ENCODE results near the gene CDH8. TPM values are rescaled to one million over a fixed set of nuclear protein-coding genes. Genes with fewer than 3 reads are reported as not detected.
"Not testable (repeated sequence)": the region's sequence is repeated elsewhere in the genome, so short reads cannot be mapped to it uniquely, and the experiment has no call there.

The CDH8 gene
- total and polyA plus RNA-seq, 5 donors from 2014 or later, result not detected

DNA sequence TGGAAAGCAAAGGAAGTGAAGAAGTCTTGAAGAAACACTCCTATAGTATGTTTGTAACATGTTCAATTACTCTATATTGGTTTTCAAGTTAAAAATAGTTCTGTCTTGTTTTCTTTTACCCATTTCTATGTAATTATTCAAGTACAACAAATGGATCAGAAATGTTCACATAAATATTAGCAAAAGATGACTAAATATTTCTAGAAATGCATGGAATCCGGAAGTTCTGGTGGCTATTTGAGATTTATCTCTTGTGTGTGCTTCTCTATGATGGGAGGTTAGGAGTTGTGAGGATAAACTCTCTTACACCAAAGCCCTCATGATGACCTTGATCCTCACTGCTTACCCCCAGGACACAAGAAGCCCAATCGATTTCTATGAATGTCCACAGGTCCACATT lies 237.5 kb downstream of the CDH8 start:
- Histone ChIP-seq H3K36me3 (ENCODE audit: control insufficient read depth, insufficient read depth, low read length) (no peaks in the 10 kb centered on the region), H3K4me1 (ENCODE audit: control insufficient read depth, insufficient read depth, low read length, poor library complexity, severe bottlenecking) (no peaks in the 10 kb centered on the region), H3K27me3 (ENCODE audit: control insufficient read depth, insufficient read depth, low read length) (no peaks in the 10 kb centered on the region), H3K9me3 (ENCODE audit: control insufficient read depth in 2 of 2, low read length in 2 of 2) (peaks cover 2 to 6% of the 10 kb centered on the region in 2 experiments), H3K4me3 (ENCODE audit: low read depth, low read length) (no peak overlapping the region), H3K27ac (ENCODE audit: insufficient read depth, low read length, poor library complexity, severe bottlenecking) (no peak overlapping the region)
- Mint-ChIP-seq H3K9me3 (peaks cover 0 to 41% (median 8%) of the 10 kb centered on the region in 7 donors), H3K27me3 (no peaks in the 10 kb centered on the region), H3K27ac (no peak overlapping the region), H3K36me3 (no peaks in the 10 kb centered on the region), H3K4me1 (no peaks in the 10 kb centered on the region), H3K4me3 (no peak overlapping the region)
- no peak for ATAC-seq (ENCODE audit: low read depth in 2 of 2)
- no peak for DNase-seq

DNA sequence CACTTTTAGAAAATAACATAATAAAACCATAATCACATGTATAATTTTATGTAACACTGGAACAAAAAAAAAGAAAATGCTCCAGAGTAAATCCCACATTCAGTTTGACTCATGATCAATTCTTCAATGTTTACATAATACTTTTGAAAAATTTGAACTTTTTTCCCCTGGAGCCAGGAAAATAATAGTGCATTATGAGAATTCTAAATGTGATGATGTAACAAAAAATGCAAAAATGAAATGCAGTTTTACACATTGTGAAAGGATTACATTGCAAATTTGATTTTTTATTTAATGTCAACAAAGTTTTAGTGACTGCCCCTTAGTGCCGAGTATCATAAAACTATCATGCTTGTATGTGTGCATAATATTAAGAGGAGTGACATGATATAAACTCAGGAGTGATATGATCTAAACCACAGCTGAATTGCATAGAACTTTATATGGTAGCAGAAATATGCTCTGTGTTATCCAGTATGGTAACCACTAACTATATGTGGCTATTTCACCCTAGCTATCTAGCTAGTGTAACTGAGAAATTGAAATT lies 238.2 kb downstream of the CDH8 start:
- H3K4me3 ChIP-seq (ENCODE audit: low read depth, low read length), result no peak overlapping the region
- no peaks in the 10 kb centered on the region for H3K27me3 Mint-ChIP-seq
- H3K9me3 Mint-ChIP-seq, result peaks cover 0 to 47% (median 12%) of the 10 kb centered on the region in 7 donors

DNA sequence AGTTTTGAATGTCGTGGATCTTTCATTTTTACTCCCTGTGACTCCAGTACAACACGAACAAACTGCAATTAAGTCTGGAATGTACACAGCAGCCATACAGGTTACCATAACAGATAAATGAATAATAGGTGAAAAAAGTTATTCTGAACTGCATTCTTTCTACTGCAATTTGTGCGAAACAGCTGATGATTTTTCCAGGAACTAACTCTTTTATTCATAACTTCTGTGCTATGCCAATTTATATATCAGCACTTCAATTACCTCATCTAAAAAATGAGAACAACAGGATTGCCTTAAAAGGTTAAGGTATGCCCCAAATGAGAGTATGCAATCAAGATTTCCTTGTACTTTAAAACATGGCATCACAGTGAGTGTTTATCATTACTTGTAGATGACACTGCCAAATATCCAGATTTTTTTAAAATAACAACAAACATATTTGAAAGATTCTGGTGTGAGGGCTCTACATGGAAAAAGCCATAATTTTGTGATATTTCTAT lies 238.9 kb downstream of the CDH8 start:
- no peaks in the 10 kb centered on the region for H3K27me3 ChIP-seq (ENCODE audit: control insufficient read depth, insufficient read depth, low read length)
- H3K36me3 ChIP-seq (ENCODE audit: control insufficient read depth, insufficient read depth, low read length), result no peaks in the 10 kb centered on the region
- H3K27me3 Mint-ChIP-seq, result no peaks in the 10 kb centered on the region
- ATAC-seq (ENCODE audit: low read depth in 2 of 2) (no peak), DNase-seq (no peak)
- peaks cover 2 to 6% of the 10 kb centered on the region in 2 experiments for H3K9me3 ChIP-seq (ENCODE audit: control insufficient read depth in 2 of 2, low read length in 2 of 2)
- no peaks in the 10 kb centered on the region for H3K36me3 Mint-ChIP-seq
- H3K4me1 Mint-ChIP-seq, result no peaks in the 10 kb centered on the region
- H3K4me3 ChIP-seq (ENCODE audit: low read depth, low read length), result no peak overlapping the region
- H3K27ac ChIP-seq (ENCODE audit: insufficient read depth, low read length, poor library complexity, severe bottlenecking), result no peak overlapping the region
- no peak overlapping the region for H3K27ac Mint-ChIP-seq
- no peaks in the 10 kb centered on the region for H3K4me1 ChIP-seq (ENCODE audit: control insufficient read depth, insufficient read depth, low read length, poor library complexity, severe bottlenecking)
- H3K9me3 Mint-ChIP-seq, result peaks cover 0 to 47% (median 13%) of the 10 kb centered on the region in 7 donors
- H3K4me3 Mint-ChIP-seq, result no peak overlapping the region

More for the DNA sequence above, 238.2 kb downstream of the CDH8 start:
- H3K27me3 ChIP-seq (ENCODE audit: control insufficient read depth, insufficient read depth, low read length), result no peaks in the 10 kb centered on the region
- no peaks in the 10 kb centered on the region for H3K4me1 ChIP-seq (ENCODE audit: control insufficient read depth, insufficient read depth, low read length, poor library complexity, severe bottlenecking)
- DNase-seq (no peak), ATAC-seq (ENCODE audit: low read depth in 2 of 2) (no peak)
- peaks cover 2 to 6% of the 10 kb centered on the region in 2 experiments for H3K9me3 ChIP-seq (ENCODE audit: control insufficient read depth in 2 of 2, low read length in 2 of 2)
- H3K27ac ChIP-seq (ENCODE audit: insufficient read depth, low read length, poor library complexity, severe bottlenecking), result no peak overlapping the region
- no peaks in the 10 kb centered on the region for H3K36me3 ChIP-seq (ENCODE audit: control insufficient read depth, insufficient read depth, low read length)
- H3K27ac Mint-ChIP-seq, result no peak overlapping the region
- no peak overlapping the region for H3K4me3 Mint-ChIP-seq
- no peaks in the 10 kb centered on the region for H3K36me3 Mint-ChIP-seq
- no peaks in the 10 kb centered on the region for H3K4me1 Mint-ChIP-seq

DNA sequence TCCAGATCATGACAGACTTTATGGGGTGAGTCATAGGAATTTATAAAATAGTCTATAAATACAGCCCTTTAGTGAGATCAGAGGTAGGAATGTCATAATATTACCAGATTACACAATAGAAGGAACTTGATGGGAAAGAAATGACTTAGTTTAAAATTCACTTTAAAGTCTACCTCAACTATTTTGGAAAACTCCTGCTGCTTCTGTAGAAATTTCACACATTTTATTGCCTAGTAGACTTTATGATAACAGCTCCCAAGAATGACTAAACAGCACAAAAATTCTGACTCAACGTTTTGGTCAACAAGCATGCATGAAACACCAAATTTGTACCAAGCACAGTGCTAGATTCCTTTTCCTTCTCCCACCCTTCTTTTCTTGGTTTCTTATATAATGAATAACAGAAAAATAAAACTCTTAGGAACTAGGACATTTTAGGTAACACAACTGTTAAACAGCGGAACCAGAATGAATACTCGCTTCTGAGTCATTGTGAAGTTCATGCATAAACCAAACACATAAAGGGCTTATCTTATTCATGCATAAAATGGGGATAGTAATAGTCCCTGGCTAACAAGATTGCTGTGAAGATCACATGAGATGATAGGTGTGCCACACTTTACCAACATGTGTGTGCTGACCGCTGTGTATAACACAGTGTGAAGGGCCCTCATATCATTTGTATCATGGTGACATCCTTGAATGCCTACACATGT lies 243.9 kb downstream of the CDH8 start:
- Mint-ChIP-seq H3K27me3 (no peaks in the 10 kb centered on the region), H3K4me1 (no peaks in the 10 kb centered on the region), H3K9me3 (peaks cover 1 to 38% (median 14%) of the 10 kb centered on the region in 7 donors), H3K4me3 (no peak overlapping the region), H3K27ac (no peak overlapping the region), H3K36me3 (no peaks in the 10 kb centered on the region)
- ATAC-seq (ENCODE audit: low read depth in 2 of 2), result no peak
- H3K9me3 ChIP-seq (ENCODE audit: control insufficient read depth in 2 of 2, low read length in 2 of 2), result no peaks in the 10 kb centered on the region
- no peak overlapping the region for H3K4me3 ChIP-seq (ENCODE audit: low read depth, low read length)
- no peak overlapping the region for H3K27ac ChIP-seq (ENCODE audit: insufficient read depth, low read length, poor library complexity, severe bottlenecking)
- DNase-seq, result no peak
- no peaks in the 10 kb centered on the region for H3K27me3 ChIP-seq (ENCODE audit: control insufficient read depth, insufficient read depth, low read length)
- no peaks in the 10 kb centered on the region for H3K4me1 ChIP-seq (ENCODE audit: control insufficient read depth, insufficient read depth, low read length, poor library complexity, severe bottlenecking)
- H3K36me3 ChIP-seq (ENCODE audit: control insufficient read depth, insufficient read depth, low read length), result no peaks in the 10 kb centered on the region

- Mint-ChIP-seq H3K4me3 (no peak overlapping the region), H3K27me3 (no peaks in the 10 kb centered on the region)
Observed at GRCh38 chr16:61791464-61791863, 244.8 kb downstream of the CDH8 start.

DNA sequence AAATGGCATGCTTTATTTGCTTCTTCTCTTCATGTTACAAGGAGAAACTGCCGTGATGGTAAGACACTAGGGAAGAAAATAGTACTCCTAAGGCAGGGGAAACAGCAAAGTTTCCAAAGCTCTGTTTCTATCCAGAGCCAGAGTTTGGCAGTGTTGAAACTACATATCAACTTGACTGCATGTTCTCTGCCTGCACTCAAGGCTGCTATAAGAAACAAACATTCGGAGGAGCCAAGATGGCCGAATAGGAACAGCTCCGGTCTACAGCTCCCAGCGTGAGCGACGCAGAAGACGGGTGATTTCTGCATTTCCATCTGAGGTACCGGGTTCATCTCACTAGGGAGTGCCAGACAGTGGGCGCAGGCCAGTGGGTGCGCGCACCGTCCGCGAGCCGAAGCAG lies 254.4 kb downstream of the CDH8 start:
- H3K36me3 ChIP-seq (ENCODE audit: control insufficient read depth, insufficient read depth, low read length); H3K27me3 ChIP-seq (ENCODE audit: control insufficient read depth, insufficient read depth, low read length); H3K4me3 ChIP-seq (ENCODE audit: low read depth, low read length); DNase-seq; H3K27me3 Mint-ChIP-seq; H3K4me1 ChIP-seq (ENCODE audit: control insufficient read depth, insufficient read depth, low read length, poor library complexity, severe bottlenecking); H3K4me1 Mint-ChIP-seq; ATAC-seq (ENCODE audit: low read depth in 2 of 2); H3K36me3 Mint-ChIP-seq; H3K27ac ChIP-seq (ENCODE audit: insufficient read depth, low read length, poor library complexity, severe bottlenecking); H3K4me3 Mint-ChIP-seq; H3K27ac Mint-ChIP-seq: not testable (repeated sequence)
- peaks cover 3 to 18% of the 10 kb centered on the region in 2 experiments for H3K9me3 ChIP-seq (ENCODE audit: control insufficient read depth in 2 of 2, low read length in 2 of 2)
- peaks cover 2 to 27% (median 4%) of the 10 kb centered on the region in 7 donors for H3K9me3 Mint-ChIP-seq

More at GRCh38 chr16:61791464-61791863, 244.8 kb downstream of the CDH8 start:
- DNase-seq, result no peak
- no peaks in the 10 kb centered on the region for H3K4me1 ChIP-seq (ENCODE audit: control insufficient read depth, insufficient read depth, low read length, poor library complexity, severe bottlenecking)
- no peak overlapping the region for H3K27ac ChIP-seq (ENCODE audit: insufficient read depth, low read length, poor library complexity, severe bottlenecking)
- Mint-ChIP-seq H3K36me3 (no peaks in the 10 kb centered on the region), H3K9me3 (peaks cover 1 to 38% (median 11%) of the 10 kb centered on the region in 7 donors), H3K27ac (no peak overlapping the region), H3K4me1 (no peaks in the 10 kb centered on the region)
- no peaks in the 10 kb centered on the region for H3K9me3 ChIP-seq (ENCODE audit: control insufficient read depth in 2 of 2, low read length in 2 of 2)
- H3K4me3 ChIP-seq (ENCODE audit: low read depth, low read length), result no peak overlapping the region
- no peaks in the 10 kb centered on the region for H3K27me3 ChIP-seq (ENCODE audit: control insufficient read depth, insufficient read depth, low read length)
- no peaks in the 10 kb centered on the region for H3K36me3 ChIP-seq (ENCODE audit: control insufficient read depth, insufficient read depth, low read length)
- ATAC-seq (ENCODE audit: low read depth in 2 of 2), result no peak

GRCh38 chr16:61780161-61780560 lies 256.1 kb downstream of the CDH8 start:
- Mint-ChIP-seq H3K27ac (no peak overlapping the region), H3K9me3 (peaks cover 2 to 36% (median 4%) of the 10 kb centered on the region in 7 donors), H3K36me3 (no peaks in the 10 kb centered on the region), H3K4me3 (no peak overlapping the region), H3K27me3 (no peaks in the 10 kb centered on the region), H3K4me1 (no peaks in the 10 kb centered on the region)
- Histone ChIP-seq H3K4me3 (ENCODE audit: low read depth, low read length) (no peak overlapping the region), H3K36me3 (ENCODE audit: control insufficient read depth, insufficient read depth, low read length) (no peaks in the 10 kb centered on the region), H3K27ac (ENCODE audit: insufficient read depth, low read length, poor library complexity, severe bottlenecking) (no peak overlapping the region), H3K27me3 (ENCODE audit: control insufficient read depth, insufficient read depth, low read length) (no peaks in the 10 kb centered on the region), H3K9me3 (ENCODE audit: control insufficient read depth in 2 of 2, low read length in 2 of 2) (peaks cover 8 to 18% of the 10 kb centered on the region in 2 experiments), H3K4me1 (ENCODE audit: control insufficient read depth, insufficient read depth, low read length, poor library complexity, severe bottlenecking) (no peaks in the 10 kb centered on the region)
- DNase-seq, result no peak
- ATAC-seq (ENCODE audit: low read depth in 2 of 2), result no peak

- Mint-ChIP-seq H3K27ac (no peak overlapping the region), H3K4me1 (no peaks in the 10 kb centered on the region), H3K27me3 (no peaks in the 10 kb centered on the region), H3K9me3 (peaks cover 0 to 32% (median 3%) of the 10 kb centered on the region in 7 donors), H3K36me3 (no peaks in the 10 kb centered on the region), H3K4me3 (no peak overlapping the region)
- no peak overlapping the region for H3K4me3 ChIP-seq (ENCODE audit: low read depth, low read length)
- no peak for ATAC-seq (ENCODE audit: low read depth in 2 of 2)
- peaks cover 9 to 20% of the 10 kb centered on the region in 2 experiments for H3K9me3 ChIP-seq (ENCODE audit: control insufficient read depth in 2 of 2, low read length in 2 of 2)
- H3K4me1 ChIP-seq (ENCODE audit: control insufficient read depth, insufficient read depth, low read length, poor library complexity, severe bottlenecking), result no peaks in the 10 kb centered on the region
- H3K36me3 ChIP-seq (ENCODE audit: control insufficient read depth, insufficient read depth, low read length), result no peaks in the 10 kb centered on the region
- H3K27ac ChIP-seq (ENCODE audit: insufficient read depth, low read length, poor library complexity, severe bottlenecking), result no peak overlapping the region
- no peaks in the 10 kb centered on the region for H3K27me3 ChIP-seq (ENCODE audit: control insufficient read depth, insufficient read depth, low read length)
- no peak for DNase-seq
Observed at GRCh38 chr16:61770301-61770700, 265.9 kb downstream of the CDH8 start.
